HUES48 (cell line): ENCODE data around the gene PTH1R.

Experiments
- H3K27ac ChIP-seq: one replicate; pipeline ENCODE4 v1.7.0; 2013; ENCODE audit warnings: low read depth, low read length, inconsistent platforms
- H3K27me3 ChIP-seq: 2 replicates; pipeline ENCODE4 v1.6.1; 2013; ENCODE audit warnings: mild to moderate bottlenecking, low read length; ENCODE audit not compliant: control insufficient read depth, insufficient read depth
- H3K36me3 ChIP-seq: 2 replicates; pipeline ENCODE4 v1.6.1; 2013; ENCODE audit warnings: low read length; ENCODE audit not compliant: control insufficient read depth, insufficient read depth
- H3K4me1 ChIP-seq: 2 replicates; pipeline ENCODE4 v1.6.1; 2013; ENCODE audit warnings: mild to moderate bottlenecking, low read length; ENCODE audit not compliant: control insufficient read depth, insufficient read depth
- H3K4me3 ChIP-seq: 2 replicates; pipeline ENCODE4 v1.5.1; 2013; ENCODE audit warnings: mild to moderate bottlenecking, low read depth, low read length
- H3K9ac ChIP-seq: 2 replicates; pipeline ENCODE4 v1.6.1; 2013; ENCODE audit warnings: mild to moderate bottlenecking, low read depth, low read length, moderate library complexity
- H3K9me3 ChIP-seq: 2 replicates; pipeline ENCODE4 v1.6.1; 2013; ENCODE audit warnings: low read length; ENCODE audit not compliant: control insufficient read depth, insufficient read depth

The PTH1R gene

GRCh38 chr3:46894256-46894655 is 16.7 kb downstream of the PTH1R start:
- Histone ChIP-seq H3K9ac (no peak overlapping the region), H3K9me3 (no peaks in the 10 kb centered on the region), H3K27me3 (peaks cover 51% of the 10 kb centered on the region), H3K36me3 (no peaks in the 10 kb centered on the region), H3K4me1 (peaks cover 11% of the 10 kb centered on the region), H3K27ac (no peak overlapping the region), H3K4me3 (no peak overlapping the region)

- H3K9ac ChIP-seq: no peak overlapping the region
- H3K4me1 ChIP-seq: peaks cover 11% of the 10 kb centered on the region
- no peak overlapping the region for H3K4me3 ChIP-seq
- no peaks in the 10 kb centered on the region for H3K36me3 ChIP-seq
- no peaks in the 10 kb centered on the region for H3K9me3 ChIP-seq
- H3K27me3 ChIP-seq: peaks cover 41% of the 10 kb centered on the region
- H3K27ac ChIP-seq: no peak overlapping the region
Observed at GRCh38 chr3:46895204-46895660, 17.7 kb downstream of the PTH1R start.

GRCh38 chr3:46895761-46896160 is 18.2 kb downstream of the PTH1R start:
- Histone ChIP-seq H3K4me1 (peaks cover 11% of the 10 kb centered on the region), H3K36me3 (no peaks in the 10 kb centered on the region), H3K27me3 (peaks cover 37% of the 10 kb centered on the region), H3K4me3 (no peak overlapping the region), H3K9me3 (no peaks in the 10 kb centered on the region), H3K9ac (no peak overlapping the region), H3K27ac (no peak overlapping the region)

- peaks cover 11% of the 10 kb centered on the region for H3K4me1 ChIP-seq
- H3K9me3 ChIP-seq: no peaks in the 10 kb centered on the region
- peaks cover 30% of the 10 kb centered on the region for H3K27me3 ChIP-seq
- no peak overlapping the region for H3K27ac ChIP-seq
- H3K9ac ChIP-seq: no peak overlapping the region
- no peaks in the 10 kb centered on the region for H3K36me3 ChIP-seq
- no peak overlapping the region for H3K4me3 ChIP-seq
Observed at GRCh38 chr3:46896386-46896785, 18.9 kb downstream of the PTH1R start.

- Histone ChIP-seq H3K9ac (no peak overlapping the region), H3K27ac (no peak overlapping the region), H3K27me3 (peaks cover 24% of the 10 kb centered on the region), H3K4me3 (no peak overlapping the region), H3K4me1 (peaks cover 8% of the 10 kb centered on the region), H3K36me3 (no peaks in the 10 kb centered on the region), H3K9me3 (no peaks in the 10 kb centered on the region)
Observed at GRCh38 chr3:46897031-46897430, 19.5 kb downstream of the PTH1R start.

- H3K4me3 ChIP-seq: no peak overlapping the region
- no peaks in the 10 kb centered on the region for H3K9me3 ChIP-seq
- H3K36me3 ChIP-seq: no peaks in the 10 kb centered on the region
- no peak overlapping the region for H3K27ac ChIP-seq
- no peak overlapping the region for H3K9ac ChIP-seq
- H3K27me3 ChIP-seq: peaks cover 17% of the 10 kb centered on the region
- H3K4me1 ChIP-seq: peaks cover 6% of the 10 kb centered on the region
Observed at GRCh38 chr3:46897829-46898320, 20.4 kb downstream of the PTH1R start.

- no peak overlapping the region for H3K4me3 ChIP-seq
- H3K27ac ChIP-seq: no peak overlapping the region
- H3K27me3 ChIP-seq: peaks cover 11% of the 10 kb centered on the region
- H3K9me3 ChIP-seq: no peaks in the 10 kb centered on the region
- H3K4me1 ChIP-seq: no peaks in the 10 kb centered on the region
- H3K9ac ChIP-seq: no peak overlapping the region
- no peaks in the 10 kb centered on the region for H3K36me3 ChIP-seq
Observed at GRCh38 chr3:46898321-46899150, 21.0 kb downstream of the PTH1R start.

- Histone ChIP-seq H3K4me1 (no peaks in the 10 kb centered on the region), H3K9me3 (no peaks in the 10 kb centered on the region), H3K27me3 (peaks cover 2% of the 10 kb centered on the region; the same call in 1 of the 2 replicates), H3K27ac (no peak overlapping the region), H3K4me3 (no peak overlapping the region), H3K36me3 (no peaks in the 10 kb centered on the region), H3K9ac (no peak overlapping the region)
Observed at GRCh38 chr3:46899151-46900006, 21.9 kb downstream of the PTH1R start.

- H3K4me3 ChIP-seq: no peak overlapping the region
- no peaks in the 10 kb centered on the region for H3K4me1 ChIP-seq
- no peaks in the 10 kb centered on the region for H3K27me3 ChIP-seq
- no peaks in the 10 kb centered on the region for H3K36me3 ChIP-seq
- no peak overlapping the region for H3K27ac ChIP-seq
- no peaks in the 10 kb centered on the region for H3K9me3 ChIP-seq
- no peak overlapping the region for H3K9ac ChIP-seq
Observed at GRCh38 chr3:46900007-46900292, 22.4 kb downstream of the PTH1R start.

GRCh38 chr3:46900356-46900755 is 22.8 kb downstream of the PTH1R start:
- Histone ChIP-seq H3K27me3 (no peaks in the 10 kb centered on the region), H3K4me1 (no peaks in the 10 kb centered on the region)

GRCh38 chr3:46901061-46901460 is 23.5 kb downstream of the PTH1R start:
- H3K27ac ChIP-seq: no peak overlapping the region
- no peaks in the 10 kb centered on the region for H3K27me3 ChIP-seq
- no peaks in the 10 kb centered on the region for H3K4me1 ChIP-seq
- H3K9ac ChIP-seq: no peak overlapping the region
- H3K36me3 ChIP-seq: no peaks in the 10 kb centered on the region
- H3K4me3 ChIP-seq: no peak overlapping the region
- H3K9me3 ChIP-seq: no peaks in the 10 kb centered on the region

More at GRCh38 chr3:46900356-46900755, 22.8 kb downstream of the PTH1R start:
- Histone ChIP-seq H3K36me3 (no peaks in the 10 kb centered on the region), H3K4me3 (no peak overlapping the region), H3K9me3 (no peaks in the 10 kb centered on the region), H3K9ac (no peak overlapping the region), H3K27ac (no peak overlapping the region)
